IPS-NIHi11 (cell line): ENCODE data around the gene ATP2A2.
"Not testable (repeated sequence)": the region's sequence is repeated elsewhere in the genome, so short reads cannot be mapped to it uniquely, and the experiment has no call there.

ENCODE experiments used
- DNase-seq: peaks from one replicate; pipeline ENCODE4 v3.0.0; 2012; ENCODE audit warnings: mixed read lengths, low spot score

ATP2A2 gene

DNA sequence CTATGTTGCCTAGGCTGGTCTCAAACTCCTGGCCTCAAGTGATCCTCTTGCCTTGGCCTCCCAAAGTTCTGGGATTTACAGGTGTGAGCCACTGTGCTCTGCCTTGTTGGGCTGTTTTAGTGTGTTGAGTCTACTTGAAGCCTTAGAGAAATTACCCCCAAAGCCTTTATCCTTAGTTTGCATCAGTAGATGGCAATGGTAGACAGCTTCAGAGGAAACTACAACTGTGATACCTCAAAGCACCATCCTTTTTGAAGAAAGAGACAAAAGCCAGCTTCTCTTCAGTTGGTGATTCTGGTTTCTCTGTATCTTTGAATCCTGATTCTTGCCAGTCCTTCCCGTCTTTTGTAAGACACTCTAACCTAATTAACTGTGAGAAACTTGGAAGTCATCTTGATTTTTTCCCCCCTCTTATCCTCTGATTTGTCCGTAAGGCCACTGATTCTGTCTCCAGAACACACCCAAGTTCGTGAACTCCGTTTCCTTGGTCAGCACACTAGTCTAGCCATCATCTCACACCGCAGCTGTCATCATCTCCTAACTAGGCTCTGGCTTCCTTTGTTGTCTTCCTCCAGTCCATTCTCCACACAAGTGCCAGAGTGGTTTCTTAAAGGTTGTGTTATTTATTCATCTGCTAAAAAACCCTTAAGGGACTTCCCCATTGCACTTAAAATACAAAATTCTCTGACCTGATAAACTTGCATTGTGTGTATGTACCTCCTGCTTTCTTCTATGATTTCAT lies 20.2 kb downstream of the ATP2A2 start:
- DNase-seq: no peak

DNA sequence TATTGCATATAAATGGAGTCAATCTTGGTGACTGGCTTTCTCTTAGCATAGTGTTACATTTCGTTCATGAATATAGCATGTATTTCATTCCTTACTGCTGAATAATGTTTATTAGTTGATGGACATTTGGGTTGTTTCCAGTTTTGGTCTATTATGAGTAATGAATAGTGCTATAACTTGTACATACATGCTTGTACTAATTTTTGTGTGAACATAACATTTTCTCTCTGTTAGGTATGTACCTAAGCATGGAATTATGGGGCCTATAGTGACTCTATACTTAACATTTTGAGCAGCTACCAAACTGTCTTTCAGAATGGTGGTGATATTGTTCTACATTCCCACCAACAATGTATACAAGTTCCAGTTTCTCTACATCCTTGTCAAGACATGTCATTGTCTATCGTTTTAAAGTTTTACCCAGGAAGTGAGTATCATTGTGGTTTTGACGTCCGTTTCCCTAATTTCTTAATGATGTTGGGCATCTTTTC lies 23.1 kb downstream of the ATP2A2 start:
- DNase-seq: no peak

DNA sequence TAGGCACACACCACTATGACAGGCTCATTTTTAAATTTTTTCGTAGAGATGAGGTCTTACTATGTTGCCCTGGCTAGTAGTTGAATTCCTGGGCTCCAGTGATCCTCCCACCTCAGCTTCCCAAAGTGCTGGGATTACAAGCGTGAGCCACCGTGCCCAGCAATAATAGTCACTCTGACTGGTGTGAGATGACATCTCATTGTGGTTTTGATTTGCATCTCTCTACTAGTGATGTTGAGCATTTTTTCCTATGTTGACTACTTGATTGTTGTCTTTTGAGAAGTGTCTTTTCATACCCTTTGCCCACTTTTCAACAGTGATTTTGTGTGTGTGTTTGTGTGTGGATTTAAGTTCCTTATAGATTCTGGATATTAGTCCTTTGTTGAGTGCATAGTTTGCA lies 26.3 kb downstream of the ATP2A2 start:
- no peak for DNase-seq

DNA sequence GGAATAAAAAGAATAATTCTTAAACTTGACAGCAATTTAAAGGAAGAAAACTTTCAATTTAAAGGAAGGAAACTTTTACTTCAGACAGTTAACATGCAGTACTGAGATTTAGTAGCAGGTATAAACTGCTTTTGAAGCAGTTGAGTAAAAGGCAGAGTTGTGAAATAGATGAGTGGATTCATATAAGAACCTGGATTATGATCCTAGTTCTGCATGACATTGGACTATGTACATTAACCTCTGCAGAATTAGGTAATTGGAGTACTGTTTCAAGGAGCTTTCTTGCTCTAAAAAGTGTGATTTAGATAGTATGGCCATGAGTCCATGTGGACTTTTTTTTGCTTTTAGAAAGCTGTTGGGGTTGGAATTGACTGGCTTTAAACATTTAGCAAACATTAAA lies 29.7 kb downstream of the ATP2A2 start:
- no peak for DNase-seq

DNA sequence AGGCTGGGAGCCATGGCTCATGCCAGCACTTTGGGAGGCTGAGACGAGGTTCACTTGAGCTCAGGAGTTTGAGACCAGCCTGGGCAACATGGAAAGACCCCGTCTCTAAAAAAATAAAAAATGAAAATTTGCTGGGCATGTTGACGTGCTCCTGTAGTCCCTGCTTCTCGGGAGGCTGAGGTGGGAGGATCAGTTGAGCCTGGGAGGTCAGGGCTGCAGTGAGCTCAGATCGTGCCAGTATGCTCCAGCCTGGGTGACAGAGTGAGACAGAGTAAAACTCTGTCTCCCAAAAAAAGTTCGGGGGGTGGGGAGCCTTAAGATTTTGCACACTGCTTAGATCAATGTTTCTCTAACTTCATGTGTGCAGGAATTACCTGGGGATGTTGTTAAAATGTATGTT lies 30.9 kb downstream of the ATP2A2 start:
- DNase-seq: no peak

DNA sequence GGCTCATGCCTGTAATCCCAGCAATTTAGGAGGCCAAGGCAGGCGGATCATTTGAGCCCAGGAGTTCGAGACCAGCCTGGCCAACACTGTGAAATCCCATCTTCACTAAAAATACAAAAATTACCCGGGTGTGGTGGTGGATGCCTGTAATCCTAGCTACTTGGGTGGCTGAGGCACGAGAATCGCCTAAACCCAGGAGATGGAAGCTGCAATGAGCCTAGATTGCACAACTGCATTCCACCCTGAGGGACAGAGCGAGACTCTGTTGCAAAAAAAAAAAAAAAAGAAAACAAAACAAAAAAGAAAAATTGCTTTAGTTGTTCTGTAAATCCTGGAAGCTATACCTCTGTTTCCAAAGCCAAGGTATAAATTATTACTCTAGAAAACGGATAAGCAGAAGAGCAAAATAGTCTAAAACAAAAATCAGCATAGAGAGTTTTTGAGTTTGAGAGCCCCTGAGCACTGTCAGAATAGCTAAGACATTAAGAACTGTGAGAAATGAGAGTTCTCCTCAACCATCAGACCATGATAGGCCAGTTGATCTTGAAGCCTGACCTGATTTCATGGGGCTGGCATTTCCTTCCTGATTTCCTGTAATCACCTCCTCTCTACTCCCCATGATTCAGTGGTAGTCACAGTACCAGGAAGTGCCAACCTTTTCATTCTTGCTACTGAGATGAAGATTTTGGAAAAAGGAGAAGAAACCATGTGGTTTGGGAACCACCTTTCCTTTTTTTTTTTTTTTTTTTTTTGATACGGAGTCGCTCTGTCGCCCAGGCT lies 31.7 kb downstream of the ATP2A2 start:
- DNase-seq: no peak

DNA sequence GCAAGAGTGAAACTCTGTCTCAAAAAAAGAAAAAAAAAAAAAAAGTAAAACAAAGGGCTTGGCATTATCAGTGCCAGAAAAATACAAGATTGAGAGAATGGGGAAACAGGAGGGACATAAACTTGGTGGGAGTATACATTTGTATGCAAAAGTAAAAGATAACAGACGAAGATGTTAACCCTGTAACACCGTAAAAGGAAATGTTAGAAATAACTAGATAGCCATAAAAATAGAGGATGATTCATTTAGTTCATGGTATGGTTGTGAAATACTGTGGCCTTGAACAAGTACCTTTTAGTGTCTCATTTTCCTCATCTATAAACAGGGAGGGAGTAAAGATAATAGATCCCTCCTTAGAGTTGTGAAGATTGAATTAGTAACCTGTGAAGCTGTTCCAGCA lies 33.3 kb downstream of the ATP2A2 start:
- DNase-seq: no peak

DNA sequence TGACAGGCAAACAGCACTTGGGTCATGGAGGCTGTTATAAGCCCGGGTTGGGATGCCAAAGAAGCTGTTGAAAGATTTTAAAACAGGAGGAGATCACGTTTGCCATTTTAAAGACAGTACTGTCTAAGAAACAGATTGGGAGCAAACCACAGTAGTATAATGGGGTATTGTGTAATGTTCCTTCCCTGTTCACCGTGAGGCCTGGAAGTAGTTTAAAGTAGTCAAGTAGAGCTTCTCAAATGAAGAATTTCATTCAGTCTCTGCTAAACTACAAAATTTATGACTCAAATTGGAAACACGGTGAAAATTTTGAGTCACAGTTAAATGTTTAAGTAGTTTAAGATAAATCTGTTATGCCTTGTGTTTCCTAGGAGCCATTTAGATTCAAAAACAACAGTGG lies 35.8 kb downstream of the ATP2A2 start:
- DNase-seq: no peak

DNA sequence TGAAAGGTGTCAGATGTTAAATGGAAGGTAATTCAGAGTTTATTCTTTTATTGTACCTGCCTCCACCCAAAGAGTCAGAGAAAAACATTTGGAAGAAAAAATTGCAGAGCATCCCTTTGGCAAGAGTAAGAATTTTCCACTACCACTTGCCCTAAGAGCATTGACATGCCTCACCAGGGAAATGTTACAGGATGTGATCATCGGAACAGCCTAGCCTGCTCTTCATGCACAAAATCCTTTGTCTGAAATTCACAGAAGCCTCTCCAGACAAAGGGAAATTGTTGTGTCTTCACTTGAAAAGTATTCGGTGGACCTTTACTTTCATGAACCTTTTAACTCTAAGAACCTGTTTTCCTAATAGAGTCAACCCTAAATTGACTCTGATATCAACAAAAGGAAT lies 36.9 kb downstream of the ATP2A2 start:
- DNase-seq: no peak

DNA sequence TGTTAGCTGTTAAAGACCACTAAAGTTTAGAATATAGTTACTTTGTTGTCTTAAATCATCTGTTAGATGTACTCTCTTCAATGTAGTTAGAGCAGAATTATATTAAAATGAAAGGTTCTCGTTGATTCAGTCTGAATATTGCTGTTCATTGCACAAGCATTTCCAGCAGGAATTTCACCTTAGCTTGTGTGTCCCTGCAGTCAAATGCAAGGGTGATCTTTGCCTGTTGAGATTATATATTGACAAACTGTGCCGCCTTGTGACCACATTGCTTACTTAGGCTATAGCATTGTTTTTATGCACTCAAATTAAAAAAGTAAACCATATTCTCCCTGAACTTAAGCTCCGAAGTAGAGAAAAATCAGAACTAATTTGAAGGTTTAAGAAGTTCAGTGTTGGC lies 39.5 kb downstream of the ATP2A2 start:
- DNase-seq: no peak

DNA sequence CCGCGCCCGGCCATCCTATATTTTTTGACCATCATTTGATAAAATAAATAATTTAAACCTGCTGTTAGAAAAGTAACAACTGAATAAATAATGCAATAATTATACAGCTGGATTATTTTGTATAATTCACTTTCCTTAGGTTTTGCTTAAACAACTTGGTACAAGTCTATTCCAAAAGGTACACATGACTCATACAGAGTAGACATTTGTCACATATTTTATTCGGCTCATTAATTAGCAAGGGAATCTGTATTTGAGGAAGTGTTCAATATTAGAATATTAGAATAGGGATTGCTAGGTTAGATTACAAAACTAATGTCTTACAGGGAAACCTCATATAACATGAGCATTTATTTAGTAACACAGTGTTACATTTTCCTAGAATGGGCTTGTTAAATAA lies 48.7 kb downstream of the ATP2A2 start:
- no peak for DNase-seq

DNA sequence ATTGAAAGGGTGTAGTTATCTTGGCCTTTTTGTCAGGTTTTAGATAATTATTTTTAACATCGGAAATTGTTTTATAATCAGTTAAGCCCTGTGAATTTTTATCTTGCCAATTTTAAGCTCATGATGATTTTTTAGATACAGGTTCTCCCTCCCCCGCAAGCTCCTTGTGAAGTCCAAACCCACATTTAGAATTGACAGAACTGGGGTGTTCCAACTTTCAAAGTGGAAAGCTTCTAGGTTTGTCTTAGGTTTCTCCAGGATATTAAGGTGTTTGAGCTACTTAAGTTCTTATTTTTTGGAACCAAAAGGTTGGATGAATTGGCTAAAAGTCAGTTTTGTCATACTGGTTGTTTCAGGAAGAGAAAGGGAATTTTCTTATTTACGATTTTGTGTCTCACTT lies 49.1 kb downstream of the ATP2A2 start:
- no peak for DNase-seq

DNA sequence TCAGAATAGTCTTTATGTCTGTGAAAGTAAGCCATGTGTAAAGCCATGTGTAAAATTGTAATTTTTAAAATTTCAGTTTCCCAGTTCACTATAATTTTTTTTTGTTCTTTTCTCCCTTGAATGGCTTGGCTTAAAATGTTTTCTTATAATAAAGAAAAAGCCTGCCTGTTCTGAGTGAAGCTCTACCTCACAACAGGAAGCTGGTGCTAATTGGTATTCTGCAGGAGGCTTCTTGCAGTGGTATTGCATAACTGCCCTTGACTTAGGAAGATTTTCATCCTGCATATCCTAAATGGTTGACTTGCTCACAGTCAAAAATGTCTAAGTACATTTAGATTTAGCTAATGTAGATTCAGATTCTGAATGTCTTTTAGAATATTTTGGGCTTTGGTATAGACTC lies 49.5 kb downstream of the ATP2A2 start:
- no peak for DNase-seq

DNA sequence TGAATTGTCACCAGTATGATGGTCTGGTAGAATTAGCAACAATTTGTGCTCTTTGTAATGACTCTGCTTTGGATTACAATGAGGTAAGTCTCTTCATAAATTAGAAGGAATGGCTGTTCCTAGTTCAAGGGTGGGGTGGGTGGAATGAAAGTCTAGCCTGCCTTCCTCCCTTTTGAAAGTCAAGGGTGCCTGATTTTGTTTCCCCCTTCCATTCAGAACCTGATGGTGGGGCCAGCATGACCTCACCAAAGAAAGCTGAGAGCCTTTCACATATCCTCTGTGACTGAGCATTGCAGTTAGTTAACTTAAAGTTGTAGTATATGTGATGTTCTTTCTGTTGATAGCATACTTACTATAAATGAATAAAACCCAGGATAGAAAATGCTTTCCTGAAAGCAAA lies 52.2 kb downstream of the ATP2A2 start:
- no peak for DNase-seq

DNA sequence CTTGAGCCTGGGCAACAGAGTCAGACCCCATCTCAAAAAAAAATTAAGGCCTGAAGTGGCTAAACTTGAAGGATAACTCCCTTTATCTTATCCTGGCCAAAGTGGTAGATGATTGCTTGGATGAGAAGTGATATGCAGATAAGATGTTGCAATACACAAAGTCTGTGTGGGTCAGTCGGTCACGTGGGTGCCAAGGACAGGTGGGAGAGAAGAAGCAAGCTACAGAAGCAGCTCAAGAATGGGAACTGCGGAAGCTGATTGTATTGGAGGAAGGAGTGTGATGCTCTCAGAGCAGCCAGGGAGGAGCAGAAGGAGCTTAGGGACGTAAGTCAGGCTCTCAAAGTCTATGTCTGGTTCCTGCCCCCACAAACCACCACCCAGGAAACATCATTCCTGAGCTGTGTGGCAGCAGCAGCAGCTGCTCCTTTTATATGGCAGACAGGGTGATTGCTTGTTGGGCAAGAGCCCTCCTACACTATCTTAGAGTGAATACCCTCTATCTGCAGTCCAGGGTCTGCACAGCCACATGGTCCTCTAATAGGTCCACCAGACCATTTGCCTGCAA lies 54.5 kb downstream of the ATP2A2 start:
- no peak for DNase-seq

DNA sequence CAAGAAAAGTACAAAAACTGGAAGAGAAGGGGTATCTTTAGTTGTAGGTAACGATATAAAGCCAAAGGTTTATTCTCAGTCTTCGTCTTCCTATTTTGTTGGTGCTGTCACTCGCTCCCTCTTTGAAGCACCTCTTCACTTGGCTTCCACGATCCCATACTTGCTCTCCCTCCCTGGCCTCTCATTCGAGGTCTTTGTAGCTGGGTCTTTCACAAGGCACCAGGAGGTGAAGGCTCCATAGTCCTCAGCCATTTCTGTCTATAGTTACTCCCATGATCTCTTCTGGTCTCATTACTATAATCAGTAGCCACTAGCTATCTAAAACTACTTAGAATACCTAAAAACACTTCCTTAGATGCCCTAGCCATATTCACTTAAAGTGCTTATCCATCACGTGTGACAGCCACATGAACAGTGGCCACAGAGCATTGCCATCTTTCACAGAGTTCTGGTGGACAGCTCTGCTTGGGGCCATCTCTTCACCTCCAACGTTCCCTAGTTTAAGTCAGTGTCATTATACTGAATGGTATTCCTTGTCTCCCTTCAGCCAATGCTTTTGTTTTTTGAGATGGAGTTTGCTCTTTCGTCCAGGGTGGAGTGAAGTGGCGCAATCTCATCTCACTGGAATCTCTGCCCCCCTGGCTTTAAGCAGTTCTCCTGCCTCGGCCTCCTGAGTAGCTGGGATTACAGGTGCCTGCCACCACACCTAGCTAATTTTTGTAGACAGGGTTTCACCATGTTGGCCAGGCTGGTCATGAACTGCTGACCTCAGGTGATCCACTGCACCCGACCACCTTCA lies 57.1 kb downstream of the ATP2A2 start:
- no peak for DNase-seq

DNA sequence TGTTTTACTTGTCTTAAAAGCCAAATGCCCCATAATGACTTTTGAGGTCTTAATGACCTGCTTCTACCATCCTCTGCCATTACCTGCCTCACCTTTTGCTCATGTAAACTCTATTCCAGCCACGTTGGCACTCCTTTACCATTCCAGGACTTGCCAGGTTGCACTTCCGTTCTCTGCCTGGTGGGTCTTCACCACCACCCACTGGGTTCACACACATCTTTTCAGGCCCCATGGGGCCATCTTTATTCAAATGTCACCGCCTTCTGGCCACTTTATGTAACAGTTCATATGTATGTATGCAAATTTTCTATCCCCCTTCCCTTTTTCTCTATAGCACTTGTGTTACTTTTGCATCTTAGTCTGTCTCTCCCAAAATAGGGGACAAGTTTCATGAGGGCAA lies 57.7 kb downstream of the ATP2A2 start:
- DNase-seq: peak; percentile 22

DNA sequence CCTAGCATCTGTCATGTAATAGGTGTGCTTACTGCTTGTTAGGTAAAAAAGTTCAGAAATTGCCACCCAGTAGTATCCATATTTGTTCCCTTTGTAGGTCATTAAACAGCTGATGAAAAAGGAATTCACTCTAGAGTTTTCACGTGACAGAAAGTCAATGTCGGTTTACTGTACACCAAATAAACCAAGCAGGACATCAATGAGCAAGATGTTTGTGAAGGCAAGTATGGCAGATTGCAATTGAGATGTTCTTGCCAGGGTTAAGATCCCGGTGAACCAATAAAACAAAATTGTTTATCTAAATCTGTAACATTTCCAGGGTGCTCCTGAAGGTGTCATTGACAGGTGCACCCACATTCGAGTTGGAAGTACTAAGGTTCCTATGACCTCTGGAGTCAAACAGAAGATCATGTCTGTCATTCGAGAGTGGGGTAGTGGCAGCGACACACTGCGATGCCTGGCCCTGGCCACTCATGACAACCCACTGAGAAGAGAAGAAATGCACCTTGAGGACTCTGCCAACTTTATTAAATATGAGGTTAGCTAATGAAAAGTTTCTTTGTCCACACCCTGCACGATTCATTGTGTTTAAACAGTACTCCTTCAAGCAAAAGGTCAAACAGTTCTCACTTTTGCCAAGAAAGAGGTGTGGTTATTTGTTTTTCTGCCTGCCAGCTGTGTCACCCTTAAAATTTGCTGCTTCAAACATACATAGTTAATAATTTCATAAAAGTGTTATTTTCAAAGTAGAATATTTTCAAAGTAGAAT lies 58.3 kb downstream of the ATP2A2 start:
- DNase-seq: no peak

DNA sequence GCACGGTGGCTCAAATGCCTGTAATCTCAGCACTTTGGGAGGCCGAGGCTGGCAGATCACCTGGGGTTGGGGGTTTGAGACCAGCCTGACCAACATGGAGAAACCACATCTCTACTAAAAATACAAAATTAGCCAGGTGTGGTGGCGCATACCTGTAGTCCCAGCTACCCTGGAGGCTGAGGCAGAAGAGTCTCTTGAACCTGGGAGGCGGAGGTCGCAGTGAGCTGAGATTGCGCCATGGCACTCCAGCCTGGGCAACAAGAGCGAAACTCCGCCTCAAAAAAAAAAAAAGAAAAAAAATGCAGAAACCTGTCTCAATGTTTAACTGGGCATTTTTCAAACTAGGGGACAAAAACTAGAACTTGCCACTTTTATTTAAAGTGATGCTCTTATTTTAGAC lies 59.2 kb downstream of the ATP2A2 start:
- not testable (repeated sequence) for DNase-seq

DNA sequence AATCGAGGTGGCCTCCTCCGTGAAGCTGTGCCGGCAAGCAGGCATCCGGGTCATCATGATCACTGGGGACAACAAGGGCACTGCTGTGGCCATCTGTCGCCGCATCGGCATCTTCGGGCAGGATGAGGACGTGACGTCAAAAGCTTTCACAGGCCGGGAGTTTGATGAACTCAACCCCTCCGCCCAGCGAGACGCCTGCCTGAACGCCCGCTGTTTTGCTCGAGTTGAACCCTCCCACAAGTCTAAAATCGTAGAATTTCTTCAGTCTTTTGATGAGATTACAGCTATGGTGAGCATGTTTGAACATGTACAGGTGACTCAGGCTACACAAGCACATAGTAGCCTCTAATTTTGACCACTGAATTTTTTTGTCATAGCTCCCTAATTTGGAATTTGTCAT lies 59.7 kb downstream of the ATP2A2 start:
- no peak for DNase-seq

DNA sequence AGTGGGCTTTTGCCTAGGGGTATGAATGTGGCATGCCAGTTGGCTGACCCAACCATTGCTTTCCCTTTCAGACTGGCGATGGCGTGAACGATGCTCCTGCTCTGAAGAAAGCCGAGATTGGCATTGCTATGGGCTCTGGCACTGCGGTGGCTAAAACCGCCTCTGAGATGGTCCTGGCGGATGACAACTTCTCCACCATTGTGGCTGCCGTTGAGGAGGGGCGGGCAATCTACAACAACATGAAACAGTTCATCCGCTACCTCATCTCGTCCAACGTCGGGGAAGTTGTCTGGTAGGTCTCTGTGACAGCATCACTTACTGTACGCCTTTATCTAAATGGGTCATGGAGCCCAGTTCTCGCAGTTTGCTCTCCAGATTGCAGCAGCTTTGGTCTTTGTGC lies 61.1 kb downstream of the ATP2A2 start:
- DNase-seq: no peak

DNA sequence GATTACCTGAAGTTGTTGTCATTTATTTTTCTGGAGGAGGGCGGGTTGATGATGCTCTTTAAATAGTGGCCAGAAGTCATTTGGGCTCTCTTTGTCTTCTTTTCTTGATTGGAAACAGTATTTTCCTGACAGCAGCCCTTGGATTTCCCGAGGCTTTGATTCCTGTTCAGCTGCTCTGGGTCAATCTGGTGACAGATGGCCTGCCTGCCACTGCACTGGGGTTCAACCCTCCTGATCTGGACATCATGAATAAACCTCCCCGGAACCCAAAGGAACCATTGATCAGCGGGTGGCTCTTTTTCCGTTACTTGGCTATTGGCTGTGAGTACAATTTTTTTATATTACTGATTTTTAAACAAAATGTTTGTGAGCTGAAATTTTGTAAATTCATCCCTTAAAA lies 62.1 kb downstream of the ATP2A2 start:
- no peak for DNase-seq
